Eye (tissue), 1 donor: ENCODE results near the gene MBNL3.

Source experiments
- DNase-seq: peaks from one replicate; pipeline ENCODE4 v3.0.0-alpha.2; 2015

Gene MBNL3

DNA sequence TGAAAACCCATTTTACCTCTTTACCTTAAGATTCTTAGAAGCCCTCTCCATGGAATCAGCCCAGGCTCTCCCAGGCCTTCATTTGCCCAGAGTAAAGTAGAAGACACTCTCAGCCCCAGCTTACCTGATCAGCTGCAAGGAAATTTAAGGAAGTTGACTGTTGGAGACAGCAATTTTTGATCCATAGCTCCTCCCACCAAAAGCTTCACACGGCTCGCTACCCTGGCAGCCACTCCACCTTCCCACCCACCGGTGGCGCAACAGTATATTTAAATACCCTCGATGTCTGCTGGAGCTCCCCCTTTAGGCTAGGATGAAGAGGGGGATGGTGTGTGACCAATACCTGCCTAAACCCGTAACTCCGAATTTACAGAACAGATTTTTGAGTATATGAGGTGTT, 75.4 kb downstream of the MBNL3 start:
- no peak for DNase-seq

DNA sequence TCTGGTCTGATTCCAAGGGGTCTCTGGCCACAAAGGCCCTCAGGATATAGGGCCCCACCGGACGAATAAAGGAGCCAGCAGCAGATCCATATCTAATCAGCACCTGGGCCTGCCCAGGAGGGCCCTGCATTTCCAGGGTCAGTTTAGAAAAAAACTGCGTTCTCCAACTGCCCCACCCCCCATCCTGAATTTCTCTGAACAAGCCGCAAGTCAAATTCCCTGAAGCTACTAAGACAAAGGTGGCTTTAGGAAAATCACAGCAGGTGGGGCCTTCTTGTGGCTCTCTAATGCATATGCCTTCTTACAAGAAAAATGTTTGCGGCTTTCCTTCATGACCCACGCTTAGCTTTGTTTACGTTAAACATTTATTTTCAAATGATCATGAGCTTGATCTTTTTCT, 76.6 kb downstream of the MBNL3 start:
- peak; percentile 10 for DNase-seq

DNA sequence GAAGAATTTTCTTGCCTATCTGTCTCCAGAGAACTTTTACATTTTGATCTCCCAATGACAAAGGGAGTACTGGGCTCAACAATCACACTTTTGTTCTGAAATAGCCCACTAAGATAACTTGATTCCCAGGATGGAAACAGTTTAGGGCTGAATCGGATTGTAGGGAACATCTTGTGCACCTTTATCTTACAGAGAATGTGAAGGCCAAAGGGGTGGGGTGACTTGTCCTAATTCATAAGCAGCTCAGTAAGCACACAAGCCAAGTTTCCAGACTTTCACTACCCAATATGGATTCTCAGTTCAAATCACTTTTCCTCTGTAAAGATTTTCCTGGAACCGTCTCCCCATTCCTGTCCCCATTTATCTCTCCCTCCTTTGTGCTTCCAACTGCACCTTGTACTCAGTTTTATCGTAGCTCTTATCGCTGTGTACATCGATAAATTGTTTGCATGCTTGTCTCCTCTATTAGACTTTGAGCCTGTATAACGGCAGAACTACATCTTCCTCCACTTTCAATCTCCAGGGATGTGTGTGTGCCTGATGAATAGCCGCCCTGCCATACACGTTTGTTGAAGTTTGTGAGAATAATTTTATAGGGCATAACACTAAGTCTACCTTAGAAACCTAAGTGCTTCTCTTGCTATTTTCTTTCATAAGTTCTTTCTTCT, 77.4 kb downstream of the MBNL3 start:
- no peak for DNase-seq

- DNase-seq = no peak
Measured at GRCh38 chrX:132409780-132410556, 78.9 kb downstream of the MBNL3 start.

DNA sequence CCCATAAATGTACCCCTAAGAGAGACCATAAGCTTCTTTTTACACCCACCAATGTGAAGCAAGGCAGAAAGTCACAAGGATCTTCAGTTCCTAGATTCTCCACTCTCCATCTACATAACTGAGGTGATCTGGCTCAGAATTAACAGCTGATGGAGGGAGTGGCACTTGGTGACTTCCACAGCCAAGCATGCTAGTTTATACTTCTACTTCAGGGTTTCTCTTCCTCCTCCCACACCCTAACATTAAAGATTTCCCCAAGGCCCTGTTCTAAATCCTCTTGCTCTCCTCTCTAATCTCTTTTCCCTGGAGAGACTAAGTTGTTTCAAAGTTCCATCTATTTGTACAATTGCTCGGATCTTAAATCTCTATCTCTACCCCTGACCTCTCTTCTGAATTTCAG, 81.1 kb downstream of the MBNL3 start:
- DNase-seq = no peak

GRCh38 chrX:132406106-132406505, 82.7 kb downstream of the MBNL3 start:
- DNase-seq = no peak

DNA sequence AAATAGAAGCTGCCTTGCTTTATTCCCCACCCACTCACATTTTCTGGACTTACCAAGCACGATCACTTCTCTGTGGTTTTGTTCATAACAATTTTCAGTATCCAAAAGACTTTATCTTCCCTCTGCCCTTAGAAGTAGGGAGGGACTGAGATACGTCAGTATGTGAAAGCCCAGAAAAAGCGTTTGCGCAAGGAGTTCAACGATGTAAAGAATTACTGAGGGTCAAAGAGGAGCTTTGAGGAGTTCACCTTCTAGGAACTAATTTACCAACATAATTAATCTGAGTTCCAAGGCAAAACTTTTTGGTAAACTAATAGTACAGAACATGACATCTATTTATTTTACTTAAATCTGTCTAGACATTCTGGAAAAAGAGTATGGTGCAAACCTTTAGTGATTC, 84.6 kb downstream of the MBNL3 start:
- DNase-seq = no peak

DNA sequence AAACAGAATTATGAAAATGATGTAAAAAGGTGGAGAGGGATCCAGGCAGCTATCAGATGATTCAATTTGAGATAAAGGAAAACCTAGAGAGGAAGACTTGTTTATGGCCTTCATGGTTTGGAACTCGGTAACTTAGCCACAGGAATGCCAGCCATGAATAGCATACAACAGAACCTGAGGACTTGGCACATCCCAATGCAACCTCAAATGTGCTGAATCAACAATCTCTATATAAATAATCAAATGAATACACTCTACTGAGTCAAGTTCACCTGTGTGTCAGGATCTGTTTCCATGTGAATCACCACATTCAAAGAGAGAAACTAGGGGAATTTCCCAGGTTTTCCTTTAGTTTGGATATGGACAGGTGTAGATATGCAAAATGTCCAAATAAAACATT, 86.9 kb downstream of the MBNL3 start:
- no peak for DNase-seq

- no peak for DNase-seq
Measured at GRCh38 chrX:132400706-132401105, 88.1 kb downstream of the MBNL3 start.

GRCh38 chrX:132395645-132396044, 93.2 kb downstream of the MBNL3 start:
- DNase-seq = no peak

DNA sequence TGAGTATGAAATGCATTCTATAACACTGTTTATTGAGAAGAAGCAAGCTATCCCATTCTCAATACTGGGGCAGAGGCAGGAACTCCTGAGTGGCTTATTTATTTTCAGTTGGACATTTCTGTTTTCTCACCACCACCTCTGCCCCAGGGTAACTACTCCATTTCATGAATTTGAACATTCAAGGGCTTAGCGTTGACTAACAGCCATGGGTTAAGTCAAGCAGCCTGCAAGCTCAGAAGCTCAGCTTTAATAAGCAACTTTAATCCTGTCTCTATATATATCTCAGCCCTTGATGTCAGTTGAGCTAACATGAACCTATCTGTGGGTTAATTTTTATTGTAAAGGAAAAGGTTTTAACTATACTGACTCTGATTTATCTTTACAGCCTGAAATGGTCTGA, 93.8 kb downstream of the MBNL3 start:
- DNase-seq = no peak

DNA sequence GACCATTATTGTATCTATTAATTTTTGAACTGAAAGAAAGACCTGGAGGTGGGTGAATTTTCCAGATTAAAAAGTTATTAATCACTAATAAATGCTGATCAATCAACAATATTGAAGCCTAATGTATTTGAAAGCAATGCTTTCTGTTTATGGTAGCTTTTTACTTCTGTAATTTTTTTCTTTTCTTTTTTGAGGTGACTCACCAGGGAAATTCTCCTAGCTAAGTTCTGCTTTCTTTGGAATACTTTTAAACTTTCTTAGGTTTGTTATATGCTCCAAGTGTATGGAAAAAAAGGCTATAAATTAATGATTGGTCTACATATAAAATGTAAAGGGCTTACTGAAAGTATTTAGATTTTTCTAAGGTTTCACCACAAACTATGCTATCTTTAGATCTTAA, 94.2 kb downstream of the MBNL3 start:
- DNase-seq = no peak

GRCh38 chrX:132393992-132394391, 94.8 kb downstream of the MBNL3 start:
- no peak for DNase-seq

- DNase-seq = no peak
Measured at GRCh38 chrX:132393485-132393884, 95.4 kb downstream of the MBNL3 start.

DNA sequence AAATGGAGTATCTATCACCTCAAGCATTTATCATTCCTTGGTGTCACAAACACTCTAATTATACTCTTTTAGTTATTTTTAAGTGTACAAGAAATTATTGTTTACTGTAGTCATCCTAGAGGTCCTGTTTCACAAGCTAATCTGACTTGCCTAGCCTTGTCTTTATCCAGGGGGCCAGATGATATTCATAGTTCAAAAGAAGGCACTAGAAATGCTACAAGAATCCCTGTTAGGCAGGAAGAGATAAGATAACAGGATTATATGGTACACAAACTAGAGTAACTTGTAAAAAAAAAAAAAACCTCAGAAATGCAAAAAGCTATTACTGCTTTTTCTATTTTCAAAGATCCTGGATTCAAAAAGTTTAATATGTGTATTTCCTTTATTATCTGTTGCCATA, 95.8 kb downstream of the MBNL3 start:
- DNase-seq = no peak

- no peak for DNase-seq
Measured at GRCh38 chrX:132390792-132391191, 98.0 kb downstream of the MBNL3 start.

DNA sequence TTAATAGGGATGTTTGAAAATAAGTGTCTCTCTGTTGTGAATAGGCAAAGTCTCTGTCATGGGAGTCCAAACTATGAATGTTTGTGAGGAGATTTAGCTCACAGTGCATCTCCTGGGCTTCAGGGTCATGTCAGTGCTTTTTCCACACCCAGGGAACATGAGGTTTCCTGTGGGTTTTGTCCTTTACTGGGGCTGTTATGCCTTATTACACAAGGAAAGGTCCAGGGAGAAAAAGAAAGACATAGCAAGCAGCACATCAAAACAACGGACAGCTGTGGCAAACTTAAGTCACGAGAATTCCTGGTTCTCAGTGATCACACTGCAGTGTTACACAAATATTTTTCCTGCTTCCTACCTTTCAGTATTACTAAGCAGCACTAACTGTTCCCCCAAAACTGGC, 99.4 kb downstream of the MBNL3 start:
- no peak for DNase-seq

GRCh38 chrX:132388371-132388770, 100.5 kb downstream of the MBNL3 start:
- DNase-seq = no peak

DNA sequence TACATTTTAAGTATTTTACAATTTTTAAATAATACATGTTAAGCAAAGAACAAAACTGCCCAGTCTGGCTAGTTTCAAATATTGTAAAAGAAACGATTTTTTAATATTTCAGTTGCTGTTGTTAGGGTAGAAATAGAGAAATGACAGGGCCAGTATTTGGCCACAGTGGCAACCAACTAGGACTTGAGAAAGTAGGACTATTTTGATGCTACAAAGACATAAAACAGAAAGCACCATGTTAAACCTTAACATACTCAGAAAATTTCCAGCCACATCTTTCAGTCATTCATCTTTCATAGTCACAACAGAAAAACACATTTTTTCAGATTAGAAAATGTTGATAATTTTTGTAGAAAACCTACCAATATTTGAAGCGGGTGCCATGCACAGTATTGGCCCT, 104.5 kb downstream of the MBNL3 start:
- no peak for DNase-seq

DNA sequence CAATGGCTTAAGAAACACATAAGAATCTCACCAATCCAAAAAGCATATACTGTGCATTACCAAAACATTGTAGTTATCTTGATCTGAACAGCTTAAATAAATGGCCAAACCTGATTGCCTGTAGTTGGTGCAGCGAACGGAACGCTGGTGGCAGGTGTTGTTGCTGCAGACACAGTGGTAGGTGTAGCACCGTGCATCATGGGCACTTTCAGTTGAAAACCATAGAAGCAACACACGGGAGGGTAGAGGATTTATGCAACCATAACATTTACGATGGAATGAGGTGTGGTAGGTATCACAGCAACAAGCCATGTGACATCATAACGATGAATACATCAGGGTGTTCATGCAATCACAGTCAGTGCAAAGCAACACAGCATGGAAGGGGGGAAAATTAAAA, 106.8 kb downstream of the MBNL3 start:
- DNase-seq = no peak

DNA sequence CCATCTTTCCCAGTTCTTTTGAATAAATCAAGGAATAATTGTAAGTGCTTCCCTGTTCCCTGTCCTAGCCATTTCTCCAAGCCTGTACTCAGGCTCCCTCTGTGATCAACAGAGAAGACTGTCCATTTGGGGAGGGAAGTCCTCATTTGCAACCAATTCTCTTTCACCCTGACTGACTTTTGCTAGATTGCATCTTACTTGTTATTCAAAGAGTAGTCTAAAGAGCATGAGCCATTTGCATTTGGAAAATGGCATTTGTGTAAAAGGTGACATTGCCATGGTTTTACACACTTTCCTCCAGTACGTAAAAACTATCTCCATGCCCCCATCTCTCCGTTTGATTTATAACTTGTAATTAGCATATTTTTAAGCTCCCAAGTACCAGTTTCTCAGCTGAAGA, 110.6 kb downstream of the MBNL3 start:
- DNase-seq = no peak

GRCh38 chrX:132375941-132376340, 112.9 kb downstream of the MBNL3 start:
- DNase-seq = no peak

- no peak for DNase-seq
Measured at GRCh38 chrX:132373610-132374009, 115.2 kb downstream of the MBNL3 start.

DNA sequence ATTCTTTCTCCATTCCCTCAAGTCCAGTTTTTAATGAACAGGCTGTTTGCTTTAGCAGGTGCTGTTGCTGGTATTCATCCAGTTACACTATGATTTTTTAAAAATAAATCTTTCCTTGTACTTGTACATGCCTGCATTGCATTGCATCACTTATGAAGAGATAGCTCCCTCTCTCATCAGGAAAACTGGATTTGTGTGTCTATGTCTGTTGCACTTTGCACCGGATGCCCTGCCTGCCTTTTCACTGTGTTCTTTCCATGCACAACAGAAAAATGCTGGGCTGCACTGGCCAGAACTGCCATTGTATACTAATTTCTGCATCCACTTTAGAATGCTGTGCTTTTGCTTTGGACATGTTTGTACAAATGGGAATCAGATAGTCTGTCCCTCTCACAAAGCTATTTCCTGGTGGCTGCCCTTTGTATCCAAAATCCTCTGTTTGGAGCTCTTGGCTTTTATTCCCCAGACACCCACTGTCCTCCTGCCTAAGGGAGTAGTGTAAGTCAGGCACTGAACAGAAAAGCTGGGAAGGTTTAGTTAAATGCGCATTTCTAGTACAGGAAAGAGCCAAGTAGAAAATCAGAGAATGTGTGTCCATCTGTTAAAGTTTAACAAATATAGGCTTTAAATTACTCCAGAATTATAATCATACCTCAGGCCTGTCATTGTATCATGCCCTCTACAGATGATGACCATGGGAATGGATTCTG, 119.1 kb downstream of the MBNL3 start:
- no peak for DNase-seq
